GM18511 (cell line): ENCODE data around the gene SCAI.

Source experiments
- ATAC-seq: cut with Tn5 transposase; IDR thresholded peaks from one replicate; pipeline ENCODE4 v1.9.1; 2021; ENCODE audit warnings: mild to moderate bottlenecking, moderate library complexity; ENCODE audit not compliant: unreplicated experiment

The SCAI gene

GRCh38 chr9:124897570-124898460 is 245.5 kb downstream of the SCAI start:
- no peak for ATAC-seq

GRCh38 chr9:124894741-124895170 is 248.6 kb downstream of the SCAI start:
- no peak for ATAC-seq

- no peak for ATAC-seq
Measured at GRCh38 chr9:124894035-124894740, 249.1 kb downstream of the SCAI start.
